ENCODE data around the gene MYH14. TPM values are rescaled to one million over a fixed set of nuclear protein-coding genes. Genes with fewer than 3 reads are reported as not detected.
"Not testable (repeated sequence)": the region's sequence is repeated elsewhere in the genome, so short reads cannot be mapped to it uniquely, and the experiment has no call there.

The MYH14 gene
- total and polyA plus RNA-seq, 3 experiments from 2014 or later = not detected

- Histone ChIP-seq H3K27ac (ENCODE audit: low read depth, low read length) (peak overlapping the region; percentile 59), H3K4me3 (ENCODE audit: low read length) (peak overlapping the region; percentile 61), H3K27me3 (ENCODE audit: insufficient read depth, low read length, poor library complexity, severe bottlenecking) (peaks cover 52% of the 10 kb centered on the region), H3K4me1 (ENCODE audit: insufficient read depth, low read length) (peaks cover 55% of the 10 kb centered on the region)
- DNase-seq; H3K36me3 Mint-ChIP-seq; CTCF ChIA-PET; H3K9me3 ChIP-seq (ENCODE audit: low read length); POLR2A ChIA-PET; H3K36me3 ChIP-seq (ENCODE audit: insufficient read depth, low read length): not testable (repeated sequence)
- H3K27me3 Mint-ChIP-seq = peaks cover 65 to 69% of the 10 kb centered on the region in 2 donors
- peaks cover 4 to 29% (median 20%) of the 10 kb centered on the region in 5 donors for H3K9me3 Mint-ChIP-seq
- H3K27ac Mint-ChIP-seq = peak overlapping the region in 7 of 8 donors; percentile 61 to 93 (median 75)
- H3K4me3 Mint-ChIP-seq = peak overlapping the region; percentile 59 to 82 (median 74)
- peaks cover 44 to 72% (median 62%) of the 10 kb centered on the region in 3 donors for H3K4me1 Mint-ChIP-seq
Observed at GRCh38 chr19:50329926-50330294, 126.5 kb downstream of the MYH14 start.

- peak; percentile 69 to 76 (median 72) for DNase-seq
- Mint-ChIP-seq H3K4me3 (peak overlapping the region; percentile 63 to 79 (median 71)), H3K4me1 (peaks cover 42 to 73% (median 66%) of the 10 kb centered on the region in 3 donors), H3K27ac (peak overlapping the region in 3 of 8 donors; percentile 50 to 93 (median 93)), H3K27me3 (peaks cover 67 to 72% of the 10 kb centered on the region in 2 donors), H3K9me3 (peaks cover 4 to 29% (median 19%) of the 10 kb centered on the region in 5 donors), H3K36me3 (peaks cover 2 to 5% (median 2%) of the 10 kb centered on the region in 3 donors)
- peaks cover 55% of the 10 kb centered on the region for H3K4me1 ChIP-seq (ENCODE audit: insufficient read depth, low read length)
- H3K36me3 ChIP-seq (ENCODE audit: insufficient read depth, low read length) = no peaks in the 10 kb centered on the region
- H3K9me3 ChIP-seq (ENCODE audit: low read length) = no peaks in the 10 kb centered on the region
- POLR2A ChIA-PET = no interaction called here
- CTCF ChIA-PET = no interaction called here
- H3K27ac ChIP-seq (ENCODE audit: low read depth, low read length) = peak overlapping the region; percentile 59
- H3K4me3 ChIP-seq (ENCODE audit: low read length) = peak overlapping the region; percentile 58
- H3K27me3 ChIP-seq (ENCODE audit: insufficient read depth, low read length, poor library complexity, severe bottlenecking) = peaks cover 52% of the 10 kb centered on the region
Observed at GRCh38 chr19:50330365-50331078, 127.1 kb downstream of the MYH14 start.

- peak overlapping the region; percentile 34 for H3K27ac ChIP-seq (ENCODE audit: low read depth, low read length)
- no peaks in the 10 kb centered on the region for H3K9me3 ChIP-seq (ENCODE audit: low read length)
- peaks cover 46% of the 10 kb centered on the region for H3K27me3 ChIP-seq (ENCODE audit: insufficient read depth, low read length, poor library complexity, severe bottlenecking)
- H3K4me1 Mint-ChIP-seq = peaks cover 40 to 69% (median 68%) of the 10 kb centered on the region in 3 donors
- no peak overlapping the region for H3K4me3 ChIP-seq (ENCODE audit: low read length)
- peak overlapping the region; percentile 50 to 67 (median 63) for H3K4me3 Mint-ChIP-seq
- H3K27ac Mint-ChIP-seq = peak overlapping the region in 6 of 8 donors; percentile 0 to 96 (median 65)
- CTCF ChIA-PET = no interaction called here
- H3K27me3 Mint-ChIP-seq = peaks cover 68 to 76% of the 10 kb centered on the region in 2 donors
- H3K4me1 ChIP-seq (ENCODE audit: insufficient read depth, low read length) = peaks cover 48% of the 10 kb centered on the region
- peaks cover 4 to 29% (median 19%) of the 10 kb centered on the region in 5 donors for H3K9me3 Mint-ChIP-seq
- no peak for DNase-seq
- POLR2A ChIA-PET = no interaction called here
- H3K36me3 ChIP-seq (ENCODE audit: insufficient read depth, low read length) = no peaks in the 10 kb centered on the region
- H3K36me3 Mint-ChIP-seq = peaks cover 2 to 5% (median 2%) of the 10 kb centered on the region in 3 donors
Observed at GRCh38 chr19:50331221-50331993, 128.0 kb downstream of the MYH14 start.

- Histone ChIP-seq H3K36me3 (ENCODE audit: insufficient read depth, low read length) (no peaks in the 10 kb centered on the region), H3K27me3 (ENCODE audit: insufficient read depth, low read length, poor library complexity, severe bottlenecking) (peaks cover 41% of the 10 kb centered on the region), H3K4me1 (ENCODE audit: insufficient read depth, low read length) (peaks cover 48% of the 10 kb centered on the region), H3K27ac (ENCODE audit: low read depth, low read length) (peak overlapping the region; percentile 34), H3K9me3 (ENCODE audit: low read length) (no peaks in the 10 kb centered on the region), H3K4me3 (ENCODE audit: low read length) (no peak overlapping the region)
- ChIA-PET CTCF (no interaction called here), POLR2A (no interaction called here)
- DNase-seq = no peak
- H3K4me1 Mint-ChIP-seq = peaks cover 36 to 65% (median 63%) of the 10 kb centered on the region in 3 donors
- peak overlapping the region in 3 of 7 donors; percentile 17 to 56 (median 41) for H3K4me3 Mint-ChIP-seq
- H3K9me3 Mint-ChIP-seq = peaks cover 4 to 28% (median 19%) of the 10 kb centered on the region in 5 donors
- H3K36me3 Mint-ChIP-seq = peaks cover 2 to 5% (median 2%) of the 10 kb centered on the region in 3 donors
- H3K27ac Mint-ChIP-seq = peak overlapping the region in 2 of 8 donors; percentile 0 to 93
- H3K27me3 Mint-ChIP-seq = peaks cover 65 to 71% of the 10 kb centered on the region in 2 donors
Observed at GRCh38 chr19:50331994-50332243, 128.5 kb downstream of the MYH14 start.

- H3K27ac Mint-ChIP-seq = peak overlapping the region in 2 of 8 donors; percentile 29 to 49
- H3K4me3 Mint-ChIP-seq = peak overlapping the region in 6 of 7 donors; percentile 26 to 92 (median 40)
- H3K4me1 Mint-ChIP-seq = peaks cover 31 to 60% (median 58%) of the 10 kb centered on the region in 3 donors
- ChIA-PET CTCF (interaction anchor here (1.8 kb wide), 1 partner anchor 25 kb away, joined by 8 read pairs; no protein-coding TSS in a partner anchor), POLR2A (no interaction called here)
- DNase-seq = no peak
- peaks cover 4 to 22% (median 17%) of the 10 kb centered on the region in 5 donors for H3K9me3 Mint-ChIP-seq
- Histone ChIP-seq H3K4me3 (ENCODE audit: low read length) (peak overlapping the region; percentile 81), H3K9me3 (ENCODE audit: low read length) (no peaks in the 10 kb centered on the region), H3K27ac (ENCODE audit: low read depth, low read length) (peak overlapping the region; percentile 34), H3K4me1 (ENCODE audit: insufficient read depth, low read length) (peaks cover 48% of the 10 kb centered on the region), H3K36me3 (ENCODE audit: insufficient read depth, low read length) (no peaks in the 10 kb centered on the region), H3K27me3 (ENCODE audit: insufficient read depth, low read length, poor library complexity, severe bottlenecking) (peaks cover 36% of the 10 kb centered on the region)
- peaks cover 2 to 5% (median 2%) of the 10 kb centered on the region in 3 donors for H3K36me3 Mint-ChIP-seq
- peaks cover 64 to 71% of the 10 kb centered on the region in 2 donors for H3K27me3 Mint-ChIP-seq
Observed at GRCh38 chr19:50332244-50333038, 129.0 kb downstream of the MYH14 start.

- H3K27me3 Mint-ChIP-seq = peaks cover 61 to 70% of the 10 kb centered on the region in 2 donors
- H3K4me1 Mint-ChIP-seq = peaks cover 28 to 55% (median 53%) of the 10 kb centered on the region in 3 donors
- Histone ChIP-seq H3K4me3 (ENCODE audit: low read length) (peak overlapping the region; percentile 81), H3K9me3 (ENCODE audit: low read length) (no peaks in the 10 kb centered on the region), H3K27ac (ENCODE audit: low read depth, low read length) (peak overlapping the region; percentile 34), H3K27me3 (ENCODE audit: insufficient read depth, low read length, poor library complexity, severe bottlenecking) (peaks cover 32% of the 10 kb centered on the region), H3K36me3 (ENCODE audit: insufficient read depth, low read length) (no peaks in the 10 kb centered on the region), H3K4me1 (ENCODE audit: insufficient read depth, low read length) (peaks cover 48% of the 10 kb centered on the region)
- ChIA-PET POLR2A (interaction anchor here (0.6 kb wide), 1 partner anchor 24 kb away, joined by 5 read pairs; no protein-coding TSS in a partner anchor), CTCF (interaction anchor here (1.8 kb wide), 1 partner anchor 24 kb away, joined by 8 read pairs; no protein-coding TSS in a partner anchor)
- peaks cover 4 to 20% (median 14%) of the 10 kb centered on the region in 5 donors for H3K9me3 Mint-ChIP-seq
- DNase-seq = peak; percentile 76 to 90 (median 81)
- peak overlapping the region; percentile 86 to 92 (median 91) for H3K4me3 Mint-ChIP-seq
- H3K27ac Mint-ChIP-seq = peak overlapping the region; percentile 73 to 94 (median 90)
- peaks cover 2 to 5% (median 2%) of the 10 kb centered on the region in 3 donors for H3K36me3 Mint-ChIP-seq
Observed at GRCh38 chr19:50333235-50333736, 129.9 kb downstream of the MYH14 start.
